NCI-H1417 (cell line): ENCODE results near the gene CADPS2.

Source experiments
- DNase-seq, 3 experiments: peaks; one replicate each; lab custom pipeline; 2025; lab: John Stamatoyannopoulos, UW

The CADPS2 gene

GRCh38 chr7:122886357-122887081, at the start of gene CADPS2:
TSS of gene CADPS2 (minus strand) at chr7:122886460. CDS start at chr7:122886337, 123 bp downstream.
- peak; percentile 93 to 95 (median 95) for DNase-seq

GRCh38 chr7:122935620-122936019, 49.4 kb upstream of the CADPS2 start:
- no peak for DNase-seq

GRCh38 chr7:122919643-122920181, 33.5 kb upstream of the CADPS2 start:
- no peak for DNase-seq

GRCh38 chr7:122914812-122915211, 28.6 kb upstream of the CADPS2 start:
- no peak for DNase-seq

GRCh38 chr7:122913608-122914007, 27.3 kb upstream of the CADPS2 start:
- no peak for DNase-seq

GRCh38 chr7:122902751-122903495, 16.7 kb upstream of the CADPS2 start:
- DNase-seq: no peak

GRCh38 chr7:122901250-122901649, 15.0 kb upstream of the CADPS2 start:
- DNase-seq: peak in 2 of 3 experiments; percentile 23 to 27

- peak in 1 of 3 experiments; percentile 33 for DNase-seq
These were observed 10.2 kb upstream of the CADPS2 start for GRCh38 chr7:122896509-122896908.

- DNase-seq: peak in 1 of 3 experiments; percentile 35
These were observed 7.2 kb upstream of the CADPS2 start for GRCh38 chr7:122893486-122893885.

- DNase-seq: no peak
These were observed 2.9 kb upstream of the CADPS2 start for GRCh38 chr7:122889116-122889515.

- DNase-seq: no peak
These were observed 1.6 kb upstream of the CADPS2 start for GRCh38 chr7:122887848-122888247.

- peak; percentile 69 to 90 (median 80) for DNase-seq
These were observed 938 bp upstream of the CADPS2 start for GRCh38 chr7:122887198-122887597.

- peak; percentile 69 to 95 (median 83) for DNase-seq
These were observed 490 bp downstream of the CADPS2 start for GRCh38 chr7:122885583-122886356.

- peak; percentile 59 to 97 (median 82) for DNase-seq
These were observed 2.1 kb downstream of the CADPS2 start for GRCh38 chr7:122884186-122884585.

- DNase-seq: peak in 1 of 3 experiments; percentile 66
These were observed 3.1 kb downstream of the CADPS2 start for GRCh38 chr7:122883049-122883680.

GRCh38 chr7:122881324-122881723, 4.9 kb downstream of the CADPS2 start:
- peak in 1 of 3 experiments; percentile 32 for DNase-seq

GRCh38 chr7:122869260-122869659, 17.0 kb downstream of the CADPS2 start:
- no peak for DNase-seq

GRCh38 chr7:122867471-122867980, 18.7 kb downstream of the CADPS2 start:
- DNase-seq: no peak

GRCh38 chr7:122864838-122865237, 21.4 kb downstream of the CADPS2 start:
- no peak for DNase-seq

GRCh38 chr7:122864016-122864415, 22.2 kb downstream of the CADPS2 start:
- no peak for DNase-seq

GRCh38 chr7:122858320-122858719, 27.9 kb downstream of the CADPS2 start:
- DNase-seq: peak in 1 of 3 experiments; percentile 56
